ENCODE results near the gene CREB5.

The CREB5 gene

GRCh38 chr7:28466341-28466740 lies 54.0 kb downstream of the CREB5 start:
- no peak for ATAC-seq
- TF ChIP-seq ZNF8 (CRISPR knock-in tag; IDR thresholded peaks at IDR 0.05) (no peak), CSDC2 (CRISPR knock-in tag; IDR thresholded peaks at IDR 0.05) (no peak), ZNF565 (CRISPR knock-in tag; conservative IDR thresholded peaks at IDR 0.05; ENCODE audit: low read depth) (no peak), CREB5 (CRISPR knock-in tag; IDR thresholded peaks at IDR 0.05; ENCODE audit: low read depth) (no peak), CSRNP3 (CRISPR knock-in tag; IDR thresholded peaks at IDR 0.05) (no peak)

GRCh38 chr7:28466885-28467284 lies 54.6 kb downstream of the CREB5 start:
- ATAC-seq, result no peak
- TF ChIP-seq GLIS3 (CRISPR knock-in tag; IDR thresholded peaks at IDR 0.05) (no peak), SNAI2 (CRISPR knock-in tag; IDR thresholded peaks at IDR 0.05) (no peak), POU6F1 (CRISPR knock-in tag; IDR thresholded peaks at IDR 0.05; ENCODE audit: borderline replicate concordance, low read depth) (no peak), TCF4 (CRISPR knock-in tag; IDR thresholded peaks at IDR 0.05; ENCODE audit: borderline replicate concordance) (no peak), ARNTL (CRISPR knock-in tag; IDR thresholded peaks at IDR 0.05; ENCODE audit: borderline replicate concordance, low read depth) (no peak)

GRCh38 chr7:28469562-28469961 lies 57.2 kb downstream of the CREB5 start:
- TF ChIP-seq TCF4 (CRISPR knock-in tag; IDR thresholded peaks at IDR 0.05; ENCODE audit: borderline replicate concordance), result peak; percentile 84
- TF ChIP-seq ISL1 (CRISPR knock-in tag; IDR thresholded peaks at IDR 0.05), result no peak
- no peak for ATAC-seq

GRCh38 chr7:28470344-28470743 lies 58.0 kb downstream of the CREB5 start:
- TF ChIP-seq SNAI2 (CRISPR knock-in tag; IDR thresholded peaks at IDR 0.05) (no peak), ESRRG (CRISPR knock-in tag; IDR thresholded peaks at IDR 0.05) (no peak), TCF4 (CRISPR knock-in tag; IDR thresholded peaks at IDR 0.05; ENCODE audit: borderline replicate concordance) (no peak), ZFP3 (CRISPR knock-in tag; IDR thresholded peaks at IDR 0.05) (no peak), PATZ1 (CRISPR knock-in tag; IDR thresholded peaks at IDR 0.05; ENCODE audit: borderline replicate concordance) (no peak), ZNF565 (CRISPR knock-in tag; conservative IDR thresholded peaks at IDR 0.05; ENCODE audit: low read depth) (no peak), ISL1 (CRISPR knock-in tag; IDR thresholded peaks at IDR 0.05) (no peak), ARNTL (CRISPR knock-in tag; IDR thresholded peaks at IDR 0.05; ENCODE audit: borderline replicate concordance, low read depth) (no peak), GLIS3 (CRISPR knock-in tag; IDR thresholded peaks at IDR 0.05) (no peak), PPARA (CRISPR knock-in tag; IDR thresholded peaks at IDR 0.05; ENCODE audit: borderline replicate concordance) (no peak), ZNF70 (CRISPR knock-in tag; IDR thresholded peaks at IDR 0.05) (no peak), ZFP30 (CRISPR knock-in tag; IDR thresholded peaks at IDR 0.05) (no peak), CREB5 (CRISPR knock-in tag; IDR thresholded peaks at IDR 0.05; ENCODE audit: low read depth) (no peak), CSRNP3 (CRISPR knock-in tag; IDR thresholded peaks at IDR 0.05) (no peak), TSHZ2 (CRISPR knock-in tag; IDR thresholded peaks at IDR 0.05) (no peak), RARB (CRISPR knock-in tag; IDR thresholded peaks at IDR 0.05) (no peak), OSR1 (CRISPR knock-in tag; IDR thresholded peaks at IDR 0.05) (no peak), POU6F1 (CRISPR knock-in tag; IDR thresholded peaks at IDR 0.05; ENCODE audit: borderline replicate concordance, low read depth) (no peak), ZC3H10 (CRISPR knock-in tag; IDR thresholded peaks at IDR 0.05) (no peak), BACH2 (CRISPR knock-in tag; IDR thresholded peaks at IDR 0.05; ENCODE audit: borderline replicate concordance) (no peak)
- ATAC-seq, result no peak

Data from SK-N-SH treated with all-trans-retinoic acid at 6 μM for 48 hours (cell line).